Head of caudate nucleus (tissue), 42 donors: Measurements from ENCODE around the gene SHB.

Experiments used
- DNase-seq, 42 donors: peaks; one replicate each; pipeline versions ENCODE4 v3.0.0 to v3.0.0-alpha.2; 2020 to 2021; ENCODE audit warnings: mixed read lengths in 7 of 42
- intact Hi-C: fragments of 100-400 bp; cut with DNase I; formaldehyde crosslinking; loops from one replicate; pipeline ENCODE4 v1.15.0; 2022

SHB gene

DNA sequence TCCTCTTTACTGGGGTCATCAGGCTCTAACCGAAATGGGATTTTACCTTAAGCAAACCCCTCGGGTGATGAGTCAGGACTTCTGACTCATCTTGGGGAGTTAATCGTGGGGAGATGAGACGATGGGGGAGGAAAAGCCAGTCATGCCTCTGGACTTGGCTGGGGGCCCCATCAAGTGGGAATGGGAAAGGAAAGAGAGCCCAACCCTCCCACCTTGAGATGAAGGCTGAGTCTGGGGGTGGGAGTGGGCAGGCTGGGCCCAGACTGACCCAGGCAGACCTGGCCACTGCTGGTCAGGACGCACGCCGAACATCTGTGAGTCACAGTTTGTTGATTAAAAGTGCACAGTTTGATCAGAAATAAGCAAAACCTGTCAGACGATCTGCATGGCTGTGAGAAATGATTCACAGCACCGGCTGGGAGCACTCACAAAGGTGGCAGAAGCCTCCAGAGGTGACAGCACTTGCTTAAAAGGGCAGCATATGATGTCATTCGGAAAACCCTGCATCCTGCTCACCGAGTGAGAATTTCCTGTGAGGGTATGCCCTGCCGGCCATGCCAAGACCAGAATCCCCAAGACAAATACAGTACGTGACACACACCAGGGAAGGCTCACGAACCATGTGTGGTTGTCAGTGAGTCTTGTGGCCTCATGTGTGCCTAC, 115.1 kb downstream of the SHB start:
- DNase-seq, result peak in 3 of 42 donors; percentile 30 to 63 (median 31)
- intact Hi-C loops, result no loop called here

DNA sequence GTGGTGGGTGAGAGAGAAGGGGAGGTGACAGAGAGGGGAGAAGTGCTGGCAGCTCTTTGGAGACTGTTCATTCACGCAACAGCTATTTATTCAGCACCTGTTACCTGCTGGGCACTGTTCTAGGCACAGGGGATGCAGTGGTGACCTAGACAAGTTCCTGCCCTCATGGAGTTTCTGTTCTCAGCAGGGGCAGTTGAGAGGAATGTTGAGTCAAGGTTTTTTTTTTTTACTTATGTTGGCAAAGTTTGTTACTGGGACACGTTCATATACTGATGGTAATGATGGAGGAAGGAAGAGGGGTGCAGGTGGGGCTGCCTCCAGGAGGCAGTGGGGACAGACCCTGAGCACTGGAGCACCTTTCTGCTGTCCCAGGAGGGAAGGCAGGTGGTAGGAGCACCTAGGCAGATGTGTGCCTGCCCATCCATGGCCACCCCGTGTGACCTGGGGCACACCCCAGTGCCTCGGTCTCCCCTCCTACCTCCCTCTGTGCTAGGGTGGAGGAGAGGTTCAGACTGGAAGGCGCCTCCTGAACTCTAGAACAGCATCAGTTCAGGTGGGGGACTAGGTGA, 115.7 kb downstream of the SHB start:
- intact Hi-C loops, result no loop called here
- DNase-seq, result peak in 1 of 42 donors; percentile 30

DNA sequence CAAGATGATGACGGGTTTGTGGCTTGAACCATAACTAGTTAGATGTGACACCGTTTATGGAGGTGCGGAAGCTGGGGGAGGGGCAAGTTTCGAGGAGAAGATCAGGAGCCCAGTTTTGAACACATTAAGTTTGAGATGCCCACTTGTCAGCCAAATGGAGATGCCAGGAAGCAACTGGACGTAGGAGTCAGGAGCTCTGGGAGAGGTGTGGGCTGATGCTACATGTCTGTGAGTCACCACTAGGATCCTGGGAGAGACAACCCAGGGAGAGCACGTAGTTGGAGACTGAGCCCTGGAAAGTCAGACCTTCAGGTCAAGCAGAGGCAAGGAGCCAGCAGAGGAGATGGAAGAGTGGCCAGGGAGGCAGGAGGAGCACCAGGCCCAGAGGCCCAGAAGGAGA, 116.3 kb downstream of the SHB start:
- intact Hi-C loops, result no loop called here
- peak in 4 of 42 donors; percentile 25 to 59 (median 40) for DNase-seq

DNA sequence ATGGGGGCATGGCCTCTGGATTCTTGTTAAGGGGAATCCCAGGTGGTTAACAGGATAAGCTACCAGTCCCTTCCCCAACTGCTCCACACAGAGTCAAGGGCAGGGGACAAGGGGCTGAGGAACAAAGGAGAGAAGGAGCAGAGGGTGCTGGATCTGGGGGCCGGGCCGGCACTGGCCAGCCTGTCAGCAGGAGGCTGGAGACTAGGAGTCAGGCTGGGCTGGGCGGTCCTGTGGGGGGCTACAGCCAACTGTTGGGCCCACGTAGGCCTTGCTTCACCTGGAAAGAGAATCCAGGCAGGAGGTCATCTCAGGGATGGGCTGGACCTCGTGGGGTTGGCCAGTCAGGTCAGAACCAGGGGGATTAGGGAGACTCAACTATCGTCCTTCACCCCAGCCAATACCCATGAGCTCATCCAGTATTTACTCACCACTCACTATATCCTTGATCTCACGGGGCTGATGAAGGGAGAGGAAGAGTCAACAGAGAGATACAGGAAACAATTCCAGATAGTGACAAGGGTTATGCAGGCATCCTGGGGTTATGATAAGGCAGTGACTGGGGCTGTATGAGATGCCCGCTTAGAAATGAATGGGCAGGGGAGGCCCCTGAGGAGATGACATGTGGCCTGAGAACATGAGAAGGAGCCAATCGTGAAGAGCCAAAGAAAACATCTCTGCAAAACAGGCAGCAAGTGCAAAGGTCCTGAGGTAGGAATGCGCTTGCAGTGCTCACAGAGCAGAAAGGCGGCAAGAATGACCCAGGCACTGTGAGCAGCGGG, 117.2 kb downstream of the SHB start:
- no peak for DNase-seq
- intact Hi-C loops, result no loop called here

DNA sequence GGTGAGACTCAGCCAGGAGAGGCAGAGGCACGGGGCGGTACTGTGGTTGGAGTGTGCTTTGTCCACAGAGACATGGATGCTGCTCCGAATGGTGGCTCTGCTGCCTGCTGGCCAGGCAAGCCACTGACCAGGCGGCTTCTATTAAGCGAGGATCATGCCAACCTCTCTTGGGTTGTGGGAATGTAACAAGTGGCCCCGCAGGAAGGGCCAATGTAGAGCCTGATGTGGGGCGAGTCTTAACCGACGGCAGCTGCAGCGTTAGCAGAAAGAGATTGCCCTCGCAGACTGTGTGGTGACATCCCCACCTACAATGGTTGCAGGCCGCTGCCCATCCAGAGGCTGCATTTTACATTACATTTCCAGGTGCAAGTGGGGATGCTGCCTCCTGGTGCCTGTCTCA, 118.5 kb downstream of the SHB start:
- intact Hi-C loops, result no loop called here

DNA sequence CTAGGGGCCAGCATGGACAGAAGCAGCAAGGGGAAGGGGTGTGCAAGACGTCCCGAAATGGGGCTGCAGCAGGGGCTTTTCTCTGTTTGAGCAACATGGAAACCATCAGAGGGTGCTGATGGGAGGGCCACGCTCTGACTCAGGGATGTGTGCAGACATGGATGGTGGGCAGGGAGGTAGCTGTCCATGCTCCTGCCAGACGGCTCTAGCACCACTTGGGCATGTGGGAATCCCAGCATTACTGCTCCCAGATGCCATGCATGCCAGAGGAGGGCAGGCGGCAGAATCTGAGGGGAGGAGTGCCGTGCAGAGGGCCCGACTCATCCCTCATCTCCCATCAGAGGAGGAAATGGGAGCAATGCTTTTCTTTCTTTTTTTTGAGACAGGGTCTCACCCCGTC, 119.5 kb downstream of the SHB start:
- intact Hi-C loops, result no loop called here

More for the DNA sequence above, 118.5 kb downstream of the SHB start:
- no peak for DNase-seq

DNA sequence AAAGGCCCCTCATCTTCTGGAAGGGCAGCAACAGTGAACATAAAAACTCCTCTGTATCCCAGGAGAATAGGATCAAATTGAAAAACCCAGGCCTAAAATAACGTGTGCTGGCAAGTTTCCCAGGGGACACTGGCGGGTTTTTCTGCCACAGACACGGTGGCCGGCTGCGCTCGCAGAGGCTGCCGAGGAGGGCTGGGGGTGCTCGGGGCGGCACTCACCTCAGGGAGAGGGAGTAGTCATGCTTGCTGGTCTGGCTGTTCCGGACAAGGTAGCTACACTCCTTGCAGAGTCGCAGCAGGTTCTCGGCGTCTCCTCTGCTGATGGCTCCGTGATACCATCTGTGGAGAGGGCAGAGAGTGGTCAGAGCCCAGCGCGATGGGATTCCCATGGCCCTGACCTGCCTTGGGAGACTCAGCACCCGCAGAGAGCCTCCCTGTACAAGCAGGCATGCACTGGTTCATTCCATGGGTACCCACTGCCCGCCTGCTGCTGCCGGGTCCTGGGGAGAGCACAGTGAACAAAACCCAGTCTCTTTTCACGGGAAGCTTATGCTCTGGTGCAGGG, 120.5 kb downstream of the SHB start:
- DNase-seq, result no peak
- intact Hi-C loops, result no loop called here

More for the DNA sequence above, 119.5 kb downstream of the SHB start:
- no peak for DNase-seq

DNA sequence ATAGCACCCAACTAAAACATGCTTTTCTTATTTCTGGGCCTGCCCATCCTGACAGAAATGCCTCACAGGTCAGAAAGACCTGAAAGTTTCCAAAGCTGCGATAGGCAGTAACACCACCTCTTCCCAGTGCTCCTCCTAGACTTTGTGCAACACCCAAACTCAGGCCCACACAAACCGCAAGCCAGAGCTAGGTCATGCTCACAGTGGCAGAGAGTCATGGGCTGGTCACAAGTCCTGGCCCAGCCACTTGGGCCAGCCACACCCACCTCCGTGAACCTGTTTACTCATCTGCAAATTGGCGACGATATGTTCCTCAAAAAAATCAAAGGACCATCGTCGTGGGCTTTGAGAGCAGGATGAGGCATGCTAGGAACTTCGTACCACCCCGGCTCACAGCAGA, 121.0 kb downstream of the SHB start:
- intact Hi-C loops, result no loop called here
- no peak for DNase-seq

DNA sequence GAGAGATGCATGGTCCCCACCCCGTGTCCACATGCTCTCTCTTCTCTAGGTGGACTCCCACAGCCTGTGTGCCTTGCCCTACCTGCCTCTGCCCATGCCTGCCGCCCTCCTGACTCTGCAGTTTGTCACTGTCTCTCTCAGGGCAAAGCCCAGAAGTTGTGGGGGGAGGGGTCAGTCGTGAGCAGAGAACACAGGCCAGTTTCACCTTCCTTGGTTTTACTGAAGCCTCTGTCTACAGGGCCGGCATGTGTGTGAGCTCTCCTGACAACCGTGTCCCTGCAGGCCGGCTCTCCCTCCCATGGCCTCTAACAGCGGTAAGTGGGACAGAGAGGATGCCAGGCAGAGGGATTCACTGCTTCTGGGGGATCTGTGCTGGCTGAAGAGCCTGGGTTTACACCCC, 121.6 kb downstream of the SHB start:
- no peak for DNase-seq
- intact Hi-C loops, result no loop called here

DNA sequence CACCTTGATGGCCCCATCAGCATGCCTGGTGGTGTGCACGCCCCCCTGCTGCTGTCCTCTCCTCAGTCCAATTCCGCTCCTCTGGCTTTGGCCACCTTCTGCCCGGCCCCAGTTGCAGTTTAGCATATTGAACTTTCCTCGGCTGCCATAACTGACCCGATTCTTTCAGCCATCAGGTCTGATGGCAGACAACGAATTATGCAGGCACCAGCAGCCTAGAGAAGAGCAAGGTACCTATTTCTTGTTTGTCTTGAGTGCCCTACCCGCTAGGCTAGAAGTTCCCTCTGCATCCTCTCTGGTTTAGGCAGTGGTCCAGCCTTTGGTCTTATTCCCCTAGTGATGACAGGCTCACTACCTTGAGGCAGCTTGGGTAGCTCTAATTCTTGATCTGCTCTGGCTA, 122.1 kb downstream of the SHB start:
- no peak for DNase-seq
- intact Hi-C loops, result no loop called here

DNA sequence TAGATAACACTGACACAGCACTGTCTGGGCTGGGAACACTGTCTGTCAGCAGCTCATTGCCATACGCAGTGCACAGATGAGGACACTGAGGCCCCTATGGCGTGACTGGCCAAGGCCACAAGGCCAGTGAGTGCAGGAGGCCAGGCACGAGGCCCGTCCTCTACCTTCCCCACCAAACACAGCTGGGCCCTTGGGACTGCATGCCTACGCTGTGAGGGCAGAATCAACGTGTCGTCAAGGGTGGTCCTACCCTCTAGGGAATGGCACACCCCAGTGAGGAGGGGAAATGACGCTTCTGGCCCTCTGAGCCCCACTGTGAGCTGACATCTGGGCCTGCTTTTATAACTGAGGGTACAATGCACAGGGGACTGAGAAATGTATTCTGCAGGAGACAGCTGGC, 123.0 kb downstream of the SHB start:
- intact Hi-C loops, result no loop called here

DNA sequence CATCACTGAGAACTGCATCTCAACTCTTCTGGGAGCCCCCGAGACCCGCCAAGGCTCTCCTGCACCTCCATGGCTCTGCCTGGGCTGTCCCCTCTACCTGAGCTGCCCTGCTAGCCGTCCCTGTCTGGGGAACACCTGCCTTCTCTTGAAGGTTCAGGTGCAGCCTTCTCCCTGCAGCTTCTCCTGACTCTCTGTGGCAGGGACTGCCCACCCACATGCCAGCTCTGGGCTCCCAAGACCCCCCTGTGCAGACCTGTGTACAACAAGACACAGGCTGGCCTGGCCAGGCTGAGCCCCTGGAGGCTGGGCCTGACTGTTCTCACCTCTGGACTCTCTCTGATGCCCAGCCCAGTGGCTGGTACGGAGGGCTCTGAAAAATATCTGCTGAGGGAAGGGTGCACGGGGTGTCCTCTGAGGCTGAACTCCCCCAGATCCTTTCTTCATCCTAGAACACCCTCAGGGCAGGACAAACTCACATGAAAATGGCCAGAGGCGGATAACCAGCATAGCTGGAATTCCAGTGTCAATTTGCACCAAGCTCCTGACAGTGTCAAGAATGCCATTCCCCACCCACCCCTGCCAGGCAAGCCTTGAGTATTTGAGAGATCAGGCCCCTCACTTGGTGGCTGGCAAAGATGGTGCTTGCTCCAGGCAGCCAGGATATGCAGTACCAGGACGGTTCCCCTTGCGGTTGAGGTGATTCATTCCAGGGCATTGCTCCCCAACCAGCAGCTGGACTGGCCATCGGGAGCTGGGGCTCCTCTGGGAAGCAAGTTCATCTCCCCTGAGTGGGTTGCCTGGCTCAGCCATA, 124.2 kb downstream of the SHB start:
- intact Hi-C loops, result no loop called here
- no peak for DNase-seq

More for the DNA sequence above, 123.0 kb downstream of the SHB start:
- no peak for DNase-seq

DNA sequence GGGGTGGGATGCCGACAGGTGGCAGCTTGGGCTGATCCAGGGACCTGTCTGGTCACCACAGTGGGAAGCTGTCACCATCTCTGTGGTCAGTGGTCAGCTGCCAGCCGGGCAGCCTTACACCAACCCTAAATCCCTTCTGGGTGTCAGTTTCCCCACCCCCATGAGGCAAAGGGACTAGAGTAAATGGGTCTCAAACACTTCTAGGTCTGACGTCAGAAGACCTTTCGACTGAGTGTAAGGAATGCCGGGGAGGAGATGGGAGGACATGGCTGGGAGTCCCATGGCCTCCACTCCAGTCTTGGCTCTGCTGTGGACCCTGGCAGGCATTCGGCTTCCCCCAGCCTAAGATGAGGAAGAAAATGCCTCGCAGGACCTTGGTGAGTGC, 124.8 kb downstream of the SHB start:
- DNase-seq, result no peak
- intact Hi-C loops, result no loop called here

DNA sequence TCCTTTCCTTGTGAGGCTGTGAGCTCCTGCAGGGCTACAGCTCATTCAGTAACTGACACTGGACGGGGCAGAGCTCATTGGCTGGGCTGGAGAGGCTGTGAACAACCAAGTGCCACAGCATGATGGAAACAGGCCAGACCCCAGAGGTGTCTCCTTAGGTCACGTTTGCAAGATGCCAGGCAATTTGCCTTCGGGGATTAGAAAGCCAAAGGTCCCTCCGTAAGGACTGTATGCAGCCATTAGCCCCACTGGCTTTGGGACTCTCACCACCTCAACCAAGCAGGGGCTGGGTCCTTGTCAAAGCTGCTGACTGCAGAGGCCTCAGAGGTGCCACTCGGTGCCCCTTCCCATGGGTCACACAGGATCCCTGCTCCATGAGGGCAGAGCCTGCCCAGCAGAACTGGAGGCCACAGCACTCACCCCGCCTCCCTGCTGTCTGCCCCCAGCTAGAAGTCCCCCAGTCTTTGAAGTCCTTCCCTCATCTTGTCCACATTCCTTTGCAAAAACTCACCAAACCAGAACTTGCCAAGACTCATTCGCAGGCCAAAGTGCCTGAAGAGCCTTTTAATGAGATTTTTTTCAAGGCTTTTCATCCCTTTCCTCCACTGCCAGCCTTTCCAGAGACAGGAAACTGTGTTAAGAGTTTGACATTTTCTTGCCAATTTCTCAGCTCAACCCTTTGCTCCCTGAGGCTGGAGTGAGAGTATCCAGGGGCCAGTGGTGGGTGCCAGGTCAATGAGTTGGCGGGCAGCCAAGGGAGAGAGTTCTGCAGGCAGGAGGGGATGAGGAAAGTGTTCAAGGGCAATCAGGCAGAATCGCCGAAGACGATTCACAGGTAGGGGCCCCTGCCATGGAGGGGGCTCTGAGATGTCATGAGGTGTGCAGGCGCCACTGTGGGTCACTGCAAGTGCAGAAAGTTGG, 125.4 kb downstream of the SHB start:
- intact Hi-C loops, result no loop called here
- peak in 8 of 42 donors; percentile 46 to 79 (median 56) for DNase-seq

DNA sequence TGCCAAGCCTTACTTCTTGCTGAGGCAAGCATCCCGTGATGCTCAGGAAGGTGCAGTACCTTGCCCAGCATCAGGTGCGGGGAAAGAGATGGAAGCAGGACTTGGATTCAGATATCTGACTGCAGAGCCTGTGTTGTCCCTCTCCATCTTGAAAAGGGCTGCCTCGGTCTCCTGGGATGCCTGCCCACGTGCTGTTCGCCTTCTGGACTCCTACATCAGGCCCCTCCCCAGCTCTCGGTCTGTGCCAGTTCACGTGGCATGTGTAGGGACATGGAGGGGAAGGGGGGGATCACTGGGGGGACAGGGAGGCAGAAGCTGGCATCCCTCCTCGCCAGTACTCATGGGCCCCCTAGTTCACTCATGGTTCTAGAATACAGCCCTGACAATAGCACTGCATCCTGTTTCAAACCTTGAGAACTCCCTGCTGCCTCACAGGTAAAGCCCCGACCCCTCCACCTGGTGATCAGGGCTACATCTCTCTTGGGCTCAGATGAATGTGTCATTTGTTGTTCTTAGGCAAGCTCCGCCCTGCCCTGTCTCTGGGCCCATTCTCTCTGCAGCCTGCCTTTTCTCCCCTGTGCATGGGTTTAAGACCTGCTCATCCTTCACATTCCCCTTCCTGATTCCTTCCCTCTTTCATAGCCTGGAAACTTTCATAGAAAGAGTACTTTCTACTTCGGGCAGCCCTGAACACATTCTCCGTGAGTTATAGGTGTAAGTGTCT, 126.2 kb downstream of the SHB start:
- intact Hi-C loops, result no loop called here
- DNase-seq, result peak in 1 of 42 donors; percentile 66

DNA sequence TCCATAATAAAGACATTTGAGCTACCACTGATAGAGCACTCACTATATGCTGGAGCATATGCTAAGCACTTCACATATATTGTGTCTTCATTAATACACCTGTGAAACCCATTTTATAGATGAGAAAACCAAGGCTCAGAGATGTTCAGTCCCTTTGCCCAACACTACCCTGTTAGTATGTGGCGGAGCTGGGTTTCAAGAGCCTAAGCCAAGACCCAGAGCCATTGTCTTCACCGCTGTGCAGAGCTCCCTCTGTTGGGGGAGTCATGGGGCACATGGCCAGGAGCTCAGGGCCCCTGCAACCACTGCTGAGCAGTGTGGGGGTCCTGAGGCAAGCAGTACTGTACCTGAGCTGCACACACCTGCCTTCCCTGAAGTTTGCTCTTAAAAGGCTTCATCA, 127.8 kb downstream of the SHB start:
- DNase-seq, result no peak
- intact Hi-C loops, result no loop called here

DNA sequence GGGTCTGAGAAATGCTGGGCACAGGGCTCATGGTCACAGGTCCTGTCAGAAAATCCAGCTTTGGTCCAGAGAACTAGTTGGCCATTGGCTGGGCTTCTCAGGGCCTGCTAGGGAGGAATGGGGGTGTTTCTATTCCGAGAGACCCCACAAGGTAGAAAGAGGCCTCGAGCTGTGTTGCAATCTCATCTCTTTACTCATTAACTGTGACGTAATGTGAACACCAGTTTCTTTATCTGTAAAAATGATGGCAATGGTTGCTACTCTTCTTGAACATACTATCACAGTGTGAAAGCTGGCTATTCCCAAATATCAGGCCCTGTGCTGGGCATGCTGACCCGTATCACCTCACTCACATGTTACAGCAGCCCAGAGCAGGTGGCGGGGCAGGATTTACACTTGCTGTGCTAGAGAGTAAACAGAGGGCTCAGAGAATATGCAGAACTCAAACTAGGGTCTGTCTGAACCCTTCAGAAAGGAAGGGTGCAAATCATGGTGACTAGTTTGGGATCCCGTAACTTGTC, 129.4 kb downstream of the SHB start:
- intact Hi-C loops, result no loop called here

More for the DNA sequence above, 129.4 kb downstream of the SHB start:
- DNase-seq, result no peak
